GM19395 (cell line): ENCODE data around the gene KTN1.

ENCODE experiments used
- ATAC-seq: cut with Tn5 transposase; IDR thresholded peaks from one replicate; pipeline ENCODE4 v1.9.1; 2021; ENCODE audit warnings: mild to moderate bottlenecking, moderate library complexity; ENCODE audit not compliant: unreplicated experiment

KTN1 gene

DNA sequence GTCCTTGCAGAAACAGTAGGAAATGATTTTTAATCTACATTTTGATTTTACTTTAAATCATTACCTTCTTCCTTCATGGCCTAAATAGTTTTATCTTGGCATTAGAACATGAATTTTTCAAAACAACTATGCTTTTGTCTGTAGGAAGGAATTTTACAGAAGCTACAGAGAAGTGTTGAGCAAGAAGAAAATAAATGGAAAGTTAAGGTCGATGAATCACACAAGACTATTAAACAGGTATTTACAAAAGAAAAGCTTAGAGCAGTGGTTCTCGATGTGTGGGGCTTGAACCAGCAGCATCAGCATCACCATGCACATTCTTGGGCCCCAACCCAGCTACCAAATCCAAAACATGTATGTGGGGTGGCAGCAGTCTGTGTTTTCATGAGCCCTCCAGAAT is 91.6 kb downstream of the KTN1 start:
- ATAC-seq, result no peak

GRCh38 chr14:55673048-55673447 is 93.0 kb downstream of the KTN1 start:
- ATAC-seq, result no peak

- ATAC-seq, result no peak
Measured at GRCh38 chr14:55681096-55681495, 101.1 kb downstream of the KTN1 start.

DNA sequence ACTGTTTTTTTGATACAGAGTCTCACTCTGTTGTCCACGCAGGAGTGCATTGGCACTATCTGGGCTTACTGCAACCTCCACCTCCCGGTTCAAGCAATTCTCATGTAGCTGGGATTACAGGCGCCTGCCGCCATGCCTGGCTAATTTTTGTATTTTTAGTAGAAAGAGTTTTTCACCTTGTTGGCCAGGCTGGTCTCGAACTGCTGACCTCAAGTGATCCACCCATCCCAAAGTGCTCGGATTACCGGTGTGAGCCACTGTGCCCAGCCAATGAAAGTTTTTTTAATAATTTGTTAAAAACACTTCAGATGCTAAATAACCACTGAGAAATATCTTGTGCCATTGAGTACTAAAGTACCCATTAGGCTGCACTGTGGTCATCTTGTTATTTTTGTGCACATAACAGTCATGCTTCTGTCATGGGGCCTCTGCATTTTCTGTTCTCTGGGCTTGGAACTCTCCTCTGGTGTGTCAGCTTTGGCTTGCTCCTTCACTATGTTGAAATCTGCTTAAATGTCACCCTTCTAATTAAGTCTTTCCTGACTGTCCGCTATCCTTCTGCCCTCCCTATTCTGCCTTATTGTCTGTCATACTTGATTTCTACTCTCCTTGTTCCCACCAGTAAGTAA is 105.1 kb downstream of the KTN1 start:
- no peak for ATAC-seq

- no peak for ATAC-seq
Measured at GRCh38 chr14:55686713-55687112, 106.7 kb downstream of the KTN1 start.

DNA sequence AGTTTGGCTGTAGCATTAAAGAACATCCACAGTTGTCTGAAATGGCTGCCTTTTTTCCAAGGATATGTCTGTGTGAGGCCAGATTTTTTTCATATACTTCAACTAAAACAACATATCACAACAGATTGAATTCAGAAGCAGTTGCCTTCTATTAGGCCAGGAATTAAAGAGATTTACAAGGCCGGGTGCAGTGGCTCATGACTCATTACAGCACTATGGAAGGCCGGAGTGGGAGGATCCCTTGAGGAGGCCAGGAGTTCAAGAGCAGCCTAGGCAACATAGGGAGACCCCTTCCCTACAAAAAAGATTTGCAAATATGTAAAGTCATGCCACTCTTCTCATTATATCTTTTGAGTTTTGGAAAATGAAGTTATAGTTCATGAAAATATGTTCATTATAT is 108.6 kb downstream of the KTN1 start:
- ATAC-seq, result no peak

DNA sequence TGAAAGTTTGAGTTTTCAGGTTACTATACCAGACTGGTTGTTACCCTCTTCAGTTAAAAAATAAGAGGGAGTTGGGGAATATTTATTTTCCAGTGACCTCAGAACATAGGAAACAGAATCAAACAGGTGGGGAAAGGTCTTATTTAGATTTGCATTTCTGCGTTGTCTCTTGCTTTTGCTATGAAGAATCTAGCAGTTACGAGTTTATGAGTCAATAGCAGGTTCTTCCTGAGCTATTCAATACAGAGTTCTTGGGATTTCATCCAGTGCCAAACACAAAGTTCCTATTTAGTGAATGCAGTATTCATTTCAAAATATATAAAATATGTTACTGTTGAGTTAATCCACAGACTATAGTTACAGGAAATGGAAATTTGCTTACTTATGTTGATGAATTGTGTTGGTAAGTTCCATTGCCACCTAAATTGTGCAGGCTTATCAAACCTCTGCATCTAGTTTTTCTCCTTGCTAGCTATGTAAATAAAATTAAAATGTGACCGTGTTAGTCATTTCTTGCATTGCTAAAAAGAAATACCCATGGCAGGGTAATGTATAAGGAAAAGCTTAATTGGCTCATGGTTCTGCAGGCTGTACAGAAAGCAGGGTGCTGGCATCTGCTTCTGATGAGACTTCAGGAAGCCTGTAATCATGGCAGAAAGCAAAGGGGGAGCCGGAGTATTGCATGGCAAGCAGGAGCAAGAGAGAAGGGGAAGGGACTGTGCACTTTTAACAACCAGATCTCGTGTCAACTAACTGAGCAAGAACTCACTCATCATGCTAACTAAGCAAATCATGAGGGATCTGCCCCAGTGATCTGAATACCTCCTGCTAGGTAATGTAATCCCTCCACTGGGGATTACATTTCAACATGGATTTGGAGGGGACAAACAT is 110.2 kb downstream of the KTN1 start:
- no peak for ATAC-seq

DNA sequence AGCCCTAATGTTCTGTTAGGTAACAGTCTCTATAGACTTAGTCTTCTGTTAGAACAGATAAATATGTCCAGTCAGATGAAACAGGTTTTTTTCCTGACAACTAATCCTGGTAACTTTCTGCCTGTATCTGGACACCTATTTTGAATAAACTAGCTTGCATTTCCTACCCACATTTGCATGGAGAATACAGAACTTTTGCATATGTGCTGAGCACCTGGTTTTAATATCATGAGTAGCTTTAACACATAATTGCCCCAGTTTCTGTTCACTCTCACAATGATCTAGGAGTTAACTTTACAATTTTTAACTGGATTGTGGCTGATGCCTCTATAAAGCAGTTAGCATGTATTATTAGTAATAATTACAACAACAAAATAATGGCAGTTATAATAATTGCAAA is 111.7 kb downstream of the KTN1 start:
- no peak for ATAC-seq

- no peak for ATAC-seq
Measured at GRCh38 chr14:55693904-55694303, 113.9 kb downstream of the KTN1 start.

DNA sequence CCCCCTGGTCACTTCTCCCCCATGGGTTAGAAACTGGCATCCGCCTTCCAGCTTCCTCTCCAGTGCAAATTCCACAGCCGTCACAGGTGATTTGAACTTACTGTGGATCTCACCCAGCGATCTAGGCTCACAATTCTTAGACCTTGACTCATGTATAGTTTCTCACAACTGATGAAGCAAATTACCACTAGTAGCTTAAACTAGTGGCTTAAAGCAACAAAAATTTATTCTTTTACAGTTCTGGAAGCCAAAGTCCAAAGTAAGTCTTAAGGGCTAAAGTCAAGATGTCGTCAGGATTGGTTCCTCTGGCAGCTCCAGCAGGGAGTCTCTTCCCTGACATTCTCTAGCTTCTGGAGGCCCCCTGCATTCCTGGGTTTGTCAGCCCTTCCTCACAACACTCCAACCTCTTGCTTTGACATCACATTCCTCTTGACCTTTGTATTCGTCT is 117.4 kb downstream of the KTN1 start:
- no peak for ATAC-seq

- ATAC-seq, result no peak
Measured at GRCh38 chr14:55698051-55698450, 118.0 kb downstream of the KTN1 start.

DNA sequence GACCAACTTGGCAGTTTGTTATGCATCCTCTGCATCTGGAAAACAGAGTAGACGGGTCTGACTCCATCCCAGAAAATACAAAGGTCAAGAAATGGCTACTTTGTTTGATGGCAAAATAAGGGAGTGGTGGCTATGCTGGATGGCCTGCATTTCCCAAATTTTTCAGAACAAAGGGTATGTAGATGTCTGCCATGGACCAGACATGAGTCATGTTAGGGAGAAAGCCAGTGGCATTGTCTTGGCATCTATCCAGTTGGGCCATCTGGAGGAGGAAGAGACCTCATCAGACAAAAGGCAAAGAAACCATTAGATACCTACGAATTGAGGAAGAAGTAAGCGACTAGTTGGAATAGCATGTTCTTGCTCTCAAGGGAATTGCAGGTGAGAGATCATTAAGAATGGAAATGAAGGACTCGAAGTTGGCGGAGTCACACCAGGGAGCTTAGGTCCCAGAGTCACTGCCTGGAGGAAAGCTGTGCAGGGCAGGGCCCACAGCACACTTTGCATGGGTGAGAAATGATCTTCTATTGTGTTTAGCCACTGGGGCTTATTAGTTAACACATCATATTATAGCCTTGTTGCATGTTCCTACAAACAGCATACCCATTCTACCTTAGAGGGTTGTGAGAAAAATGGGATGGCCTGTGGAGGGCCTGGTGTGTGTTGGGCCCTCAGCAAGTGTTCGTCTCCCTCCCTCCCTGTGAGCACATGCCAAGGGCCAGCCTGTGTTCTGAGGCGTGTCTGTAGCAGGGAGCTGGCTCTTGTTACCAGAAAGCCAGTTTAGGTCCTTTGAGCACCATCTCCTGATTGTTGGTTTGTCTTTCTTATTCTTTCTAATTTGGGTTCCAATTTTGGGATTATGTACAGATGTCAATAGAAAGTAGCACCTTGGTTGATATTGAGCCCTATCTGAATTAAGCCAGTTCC is 119.4 kb downstream of the KTN1 start:
- ATAC-seq, result no peak

- peak; percentile 95 for ATAC-seq
Measured at GRCh38 chr14:55701638-55702037, 121.6 kb downstream of the KTN1 start.

DNA sequence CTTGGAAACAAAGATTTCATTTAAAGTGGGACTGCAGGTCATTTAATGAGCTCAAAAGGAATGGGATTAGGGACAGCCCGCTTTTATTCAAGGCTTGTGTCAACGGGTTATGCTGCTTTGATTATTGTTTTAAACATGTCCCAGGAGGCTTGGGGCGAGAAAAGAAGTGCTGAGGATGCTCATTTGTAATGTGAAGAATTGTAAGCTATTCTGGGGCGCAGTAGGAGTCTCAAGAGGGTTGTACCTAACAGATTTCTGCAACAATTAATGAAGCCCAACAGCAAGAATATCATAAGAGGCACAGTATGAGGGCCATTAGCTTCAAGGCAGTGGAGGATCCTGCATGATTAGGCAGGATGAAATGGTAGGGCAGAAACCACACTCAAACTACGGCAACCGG is 122.5 kb downstream of the KTN1 start:
- no peak for ATAC-seq

GRCh38 chr14:55704654-55705053 is 124.6 kb downstream of the KTN1 start:
- no peak for ATAC-seq

- no peak for ATAC-seq
Measured at GRCh38 chr14:55705651-55706364, 125.8 kb downstream of the KTN1 start.

DNA sequence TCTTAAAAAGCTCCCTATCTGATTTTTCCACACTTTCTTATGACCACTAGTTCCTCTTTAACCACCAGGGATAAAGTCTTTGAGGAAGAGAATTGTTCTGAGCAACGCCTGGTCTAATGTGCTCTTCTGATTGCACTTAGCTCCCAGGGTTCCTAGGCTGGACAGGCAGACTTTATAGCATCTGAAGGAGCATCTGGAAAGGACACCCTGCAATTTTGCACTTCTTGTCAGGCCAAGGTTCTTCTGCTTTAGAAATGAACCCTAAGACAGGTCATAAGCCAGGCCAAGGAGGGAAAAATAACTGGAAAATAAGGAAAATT is 126.3 kb downstream of the KTN1 start:
- ATAC-seq, result no peak

GRCh38 chr14:55706893-55707292 is 126.9 kb downstream of the KTN1 start:
- ATAC-seq, result no peak

DNA sequence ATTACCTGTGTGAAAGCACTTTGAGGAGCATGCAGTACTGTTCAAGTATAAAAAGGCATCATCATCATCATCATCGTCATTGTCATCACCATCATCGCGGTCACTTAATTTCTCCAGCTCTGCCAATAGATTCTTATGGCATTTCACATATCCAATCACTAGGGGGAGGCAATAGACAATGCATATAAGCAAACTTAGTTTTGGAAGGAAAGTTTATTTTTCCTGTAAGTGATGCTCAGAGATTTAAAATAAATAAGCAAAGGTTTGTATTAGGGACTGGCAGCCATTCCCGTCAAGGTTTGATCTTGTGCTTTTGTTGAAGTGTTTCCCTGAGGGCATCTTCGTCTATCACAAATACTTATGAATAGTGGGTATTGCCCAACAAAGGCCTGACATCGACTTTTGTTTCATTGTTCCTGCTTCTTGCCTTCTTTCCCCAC is 127.4 kb downstream of the KTN1 start:
- no peak for ATAC-seq

GRCh38 chr14:55710506-55711041 is 130.6 kb downstream of the KTN1 start:
- ATAC-seq, result no peak
